Stimulated activated naive CD4-positive, alpha-beta T cell treated with Interleukin-2 at 50 U/mL for 16 hours (primary cell): Measurements from ENCODE around the gene NDUFA3.
"Not testable (repeated sequence)": the region's sequence is repeated elsewhere in the genome, so short reads cannot be mapped to it uniquely, and the experiment has no call there.

Source experiments
- DNase-seq: peaks from one replicate; lab custom pipeline; 2025; lab: John Stamatoyannopoulos, UW

The NDUFA3 gene

DNA sequence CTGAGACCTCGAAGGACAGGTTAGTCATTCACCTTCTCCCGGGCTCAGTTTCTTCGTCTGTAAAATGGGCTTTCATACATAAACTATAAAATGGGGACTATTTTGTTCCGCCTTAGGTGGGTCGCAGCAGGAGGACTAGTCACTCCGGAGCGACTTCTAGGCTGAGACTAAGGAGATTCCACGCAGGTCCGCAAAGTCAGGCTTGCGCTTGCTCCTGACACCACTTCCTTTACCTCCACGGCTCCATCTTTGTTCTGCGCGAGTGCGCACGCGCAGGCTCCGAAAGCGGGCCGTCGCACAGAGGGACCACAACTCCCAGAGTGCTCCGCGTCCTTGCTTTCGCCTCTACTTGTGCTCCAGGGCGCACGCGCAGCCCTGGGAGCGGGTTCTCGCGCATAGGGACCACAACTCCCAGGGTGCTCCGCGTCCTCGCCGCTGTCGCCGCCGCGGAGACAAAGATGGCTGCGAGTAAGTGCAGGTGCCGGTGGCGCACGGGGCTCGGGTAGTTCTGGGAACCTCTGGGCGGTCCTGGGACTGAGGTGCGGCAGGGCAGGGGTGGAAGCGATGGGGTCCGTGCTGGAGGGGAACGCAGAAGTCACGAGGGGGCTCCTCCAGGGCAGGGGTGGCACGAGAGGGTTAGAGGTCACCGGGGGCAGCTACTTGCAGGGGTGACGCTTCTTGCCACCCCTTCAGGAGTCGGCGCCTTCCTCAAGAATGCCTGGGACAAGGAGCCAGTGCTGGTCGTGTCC, at the start of gene NDUFA3:
NDUFA3 (plus strand) TSS at position 435 of the 749 bp plus-strand sequence; CDS start at position 459, 24 bp downstream.
- DNase-seq, result peak; percentile 97

DNA sequence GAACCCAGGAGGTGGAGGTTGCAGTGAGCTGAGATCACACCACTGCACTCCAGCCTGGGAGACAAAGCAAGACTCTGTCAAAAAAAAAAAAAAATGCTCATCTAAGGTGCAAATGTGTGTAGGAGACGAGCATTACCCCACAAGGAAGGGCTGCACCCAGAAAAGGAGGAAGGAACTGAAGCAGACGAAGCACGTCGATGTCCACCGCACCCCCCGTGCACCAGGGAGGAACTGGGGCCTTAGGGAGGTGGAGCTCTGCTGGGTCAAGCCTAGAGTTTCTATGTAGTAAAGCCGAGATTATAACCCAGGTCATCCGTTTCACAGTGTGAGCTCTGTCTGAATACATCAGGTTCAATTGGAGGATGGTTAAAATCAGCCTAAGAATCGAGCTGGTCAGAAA, 40.0 kb upstream of the NDUFA3 start:
- DNase-seq, result no peak

DNA sequence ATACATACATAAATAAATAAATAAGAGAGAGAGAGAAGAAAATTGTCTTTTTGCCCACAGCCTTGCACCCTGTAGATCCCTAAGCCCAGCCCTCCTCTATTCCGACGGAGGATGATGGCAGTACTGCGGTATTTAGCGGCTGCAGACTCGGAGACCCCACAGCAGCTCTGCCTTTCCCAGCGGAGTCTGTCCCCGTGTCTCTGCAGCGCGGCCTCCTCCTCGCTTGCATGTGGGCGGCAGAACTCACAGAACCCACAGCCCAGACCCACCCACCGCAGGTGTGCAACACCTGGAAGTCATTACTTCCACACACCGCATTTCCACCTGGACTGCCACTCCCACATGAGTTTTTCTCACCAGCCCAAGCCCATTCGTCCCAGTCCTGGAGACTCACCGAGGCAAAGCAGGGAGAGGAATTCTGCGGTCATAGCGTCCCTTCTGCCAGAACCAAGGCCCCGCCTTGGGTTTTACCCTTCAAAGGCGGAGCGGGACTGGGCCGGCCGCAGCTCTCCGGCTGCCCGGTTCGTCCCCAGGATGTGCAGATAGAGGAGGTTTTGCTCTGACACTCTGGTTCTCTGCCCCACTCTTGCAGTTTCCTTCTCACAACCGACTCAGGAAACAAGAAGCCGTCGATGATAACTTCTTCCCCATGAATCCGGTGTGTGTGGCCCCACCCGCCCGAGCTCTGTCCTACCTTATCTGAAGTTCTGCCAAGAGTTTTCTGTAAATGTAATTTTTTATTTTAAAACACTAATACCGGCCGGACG, 39.1 kb upstream of the NDUFA3 start, which contains the start of gene VSTM1:
VSTM1 (minus strand) TSS at position 548 of the 767 bp plus-strand sequence; CDS start at position 428, 120 bp downstream.
- no peak for DNase-seq

DNA sequence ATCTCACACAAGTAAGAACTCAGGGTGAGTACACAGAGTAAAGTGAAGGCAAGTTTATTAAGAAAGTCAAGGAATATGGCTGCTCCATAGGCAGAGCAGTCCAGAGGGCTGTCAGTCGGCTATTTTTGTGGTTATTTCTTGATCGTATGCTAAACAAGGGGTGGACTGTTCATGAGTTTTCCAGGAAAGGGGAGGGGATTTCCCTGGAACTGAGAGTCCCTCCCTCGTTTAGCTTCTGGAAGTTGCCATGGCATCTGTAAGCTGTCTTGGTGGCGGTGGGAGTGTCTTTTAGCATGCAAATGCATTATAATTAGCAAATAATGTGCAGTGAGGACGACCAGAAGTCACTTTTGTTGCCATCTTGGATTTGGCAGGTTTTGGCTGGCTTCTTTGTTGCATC, 33.2 kb upstream of the NDUFA3 start:
- DNase-seq, result no peak

DNA sequence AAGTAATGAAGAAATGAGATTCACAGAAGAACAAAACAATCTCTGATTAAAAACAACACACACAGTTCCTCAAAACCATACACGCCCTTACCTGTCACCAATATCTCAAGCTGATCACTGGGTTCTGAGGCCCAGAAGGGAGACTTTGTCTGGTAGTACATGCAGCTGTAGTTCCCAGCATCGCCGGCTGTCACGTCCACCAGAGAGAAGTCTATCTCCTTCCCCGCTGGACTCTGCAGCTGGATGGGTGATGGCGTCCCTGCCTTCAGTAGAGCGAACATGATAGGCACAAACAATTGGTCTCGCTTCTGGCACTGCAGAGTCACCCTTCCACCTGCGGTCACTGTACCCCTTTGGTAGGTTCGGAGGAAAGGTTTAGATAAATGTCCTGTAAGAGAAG, 28.8 kb upstream of the NDUFA3 start:
- DNase-seq, result no peak

DNA sequence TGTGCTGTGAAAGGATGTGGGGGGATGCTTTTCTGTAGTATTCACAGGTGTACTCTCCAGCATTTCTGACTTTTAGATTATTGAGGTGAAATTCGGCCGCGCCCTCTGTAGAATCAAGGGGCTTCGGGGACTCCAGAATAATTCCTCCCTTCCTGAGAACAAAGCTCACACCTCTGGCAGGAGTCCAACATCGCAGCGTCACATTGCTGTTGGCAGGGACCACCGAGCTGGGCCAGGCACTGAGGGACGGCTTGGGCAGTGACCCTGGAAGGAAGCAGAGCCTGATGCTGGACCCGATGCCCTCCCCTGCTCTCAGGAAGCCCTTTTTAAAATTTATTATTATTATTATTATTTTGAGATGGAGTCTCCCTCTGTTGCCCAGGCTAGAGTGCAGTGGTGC, 27.8 kb upstream of the NDUFA3 start:
- no peak for DNase-seq

DNA sequence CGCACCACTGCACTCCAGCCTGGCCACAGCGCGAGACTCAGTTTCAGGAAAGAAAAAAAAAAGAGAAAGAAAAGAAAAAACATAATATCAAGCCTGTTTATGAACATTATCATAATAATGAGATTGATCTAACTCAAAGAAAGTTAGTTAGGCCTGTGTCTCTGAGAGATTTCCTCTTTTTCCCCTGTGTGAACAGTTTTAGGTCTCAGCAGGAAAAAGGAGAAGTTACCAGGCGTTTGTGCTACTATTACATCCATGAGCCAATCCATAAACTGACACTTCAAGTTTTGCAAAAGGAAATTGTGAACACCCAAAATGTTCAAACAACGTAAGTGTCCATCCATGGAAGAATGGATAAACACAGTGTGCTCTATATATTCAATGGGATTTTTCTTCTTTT, 25.3 kb upstream of the NDUFA3 start:
- no peak for DNase-seq

DNA sequence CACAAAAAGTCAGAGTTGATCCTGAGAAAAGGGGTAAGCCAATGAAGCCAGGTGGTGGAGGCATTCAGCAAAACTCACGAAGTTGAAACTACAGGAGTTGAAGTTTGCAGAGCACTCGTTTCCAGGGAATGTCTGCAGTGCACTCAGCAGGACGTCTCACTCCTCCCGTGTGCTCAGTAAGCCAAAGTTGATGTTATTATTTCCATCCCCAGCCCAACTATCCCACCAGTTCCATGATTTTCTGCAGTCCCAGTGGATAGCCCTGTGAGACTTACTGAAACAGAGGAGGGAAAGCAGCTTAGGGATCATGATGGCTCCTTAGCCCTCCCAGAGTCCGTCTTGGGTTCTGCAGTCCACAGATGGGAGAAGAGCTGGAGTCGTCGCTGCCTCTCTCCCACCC, 21.6 kb upstream of the NDUFA3 start, which contains the start of gene TARM1:
TARM1 (minus strand) TSS at position 334 of the 400 bp plus-strand sequence; CDS start at position 309, 25 bp downstream.
- DNase-seq, result no peak

DNA sequence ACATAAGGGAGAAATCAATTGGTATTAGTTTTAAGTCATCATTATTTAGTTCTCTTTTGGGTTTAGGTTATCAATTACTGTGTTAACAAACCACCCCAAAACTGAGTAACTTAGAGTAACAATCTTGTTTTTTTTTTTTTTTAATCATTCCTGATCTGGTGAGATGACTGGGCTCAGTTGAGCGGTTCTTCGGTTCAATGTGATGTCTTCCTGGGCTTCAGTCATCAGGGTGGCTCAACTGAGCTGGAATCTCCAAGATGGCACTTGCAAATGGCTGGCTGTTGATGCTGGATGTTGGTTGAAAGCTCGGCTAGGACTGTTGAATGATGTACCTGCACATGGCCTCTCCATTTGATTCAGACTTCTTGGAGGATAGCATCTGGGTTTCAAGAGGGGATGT, 18.2 kb upstream of the NDUFA3 start:
- no peak for DNase-seq

DNA sequence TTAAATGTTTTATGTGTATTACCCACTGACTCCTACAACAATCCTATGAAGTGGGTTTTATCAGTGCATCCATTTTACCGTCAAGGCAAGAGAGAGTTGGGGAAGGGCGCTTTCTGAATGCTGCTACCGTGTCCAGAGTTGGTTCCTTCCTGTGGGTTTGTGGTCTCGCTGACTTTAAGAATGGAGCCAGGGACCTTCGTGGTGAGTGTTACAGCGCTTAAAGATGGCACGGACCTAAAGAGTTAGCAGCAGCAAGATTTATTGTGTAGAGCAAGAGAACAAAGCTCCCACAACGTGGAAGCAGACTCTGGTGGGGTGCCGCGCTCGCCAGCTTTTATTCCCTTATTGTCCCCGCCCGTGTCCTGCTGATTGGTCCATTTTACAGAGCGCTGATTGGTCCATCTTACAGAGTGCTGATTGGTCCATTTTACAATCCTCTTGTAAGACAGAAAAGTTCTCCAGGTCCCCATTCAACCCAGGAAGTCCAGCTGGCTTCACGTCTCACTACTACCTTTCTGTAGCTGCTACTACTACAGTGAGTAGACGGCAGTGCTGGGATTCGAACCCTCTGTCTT, 8.1 kb upstream of the NDUFA3 start:
- no peak for DNase-seq

DNA sequence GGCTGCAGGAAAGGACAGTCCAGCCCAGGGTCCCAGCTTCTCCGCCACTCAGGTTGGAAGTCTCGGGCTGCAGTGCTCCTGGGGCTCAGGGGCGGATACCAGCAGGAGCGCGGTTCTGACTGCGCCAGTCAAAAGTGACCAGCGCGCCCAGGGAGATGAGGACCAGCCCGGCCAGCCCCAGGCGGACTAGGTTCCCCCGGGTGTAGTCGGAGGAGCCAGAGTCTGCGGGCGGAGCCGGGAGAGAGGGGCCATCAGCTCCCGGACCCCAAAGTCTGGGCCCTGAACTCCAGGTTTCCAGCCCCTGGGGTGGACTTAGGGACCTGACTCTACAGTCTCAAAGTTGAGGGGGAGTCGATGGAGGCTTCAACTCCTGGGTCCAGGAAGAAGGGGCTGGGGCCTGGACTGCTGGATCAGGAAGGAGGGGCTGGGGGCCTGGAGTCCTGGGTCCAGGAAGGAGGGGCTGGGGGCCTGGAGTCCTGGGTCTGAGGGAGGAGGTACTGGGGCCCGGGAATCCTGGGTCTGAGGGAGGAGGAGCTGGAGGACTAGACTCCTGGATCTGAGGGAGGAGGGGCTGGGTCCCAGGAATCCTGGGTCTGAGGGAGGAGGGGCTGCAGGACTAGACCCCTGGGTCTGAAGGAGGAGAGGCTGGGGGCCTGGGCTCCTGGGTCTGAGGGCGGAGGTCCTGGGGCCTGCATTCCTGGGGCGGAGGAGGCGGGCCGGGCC, 7.4 kb upstream of the NDUFA3 start:
- no peak for DNase-seq

DNA sequence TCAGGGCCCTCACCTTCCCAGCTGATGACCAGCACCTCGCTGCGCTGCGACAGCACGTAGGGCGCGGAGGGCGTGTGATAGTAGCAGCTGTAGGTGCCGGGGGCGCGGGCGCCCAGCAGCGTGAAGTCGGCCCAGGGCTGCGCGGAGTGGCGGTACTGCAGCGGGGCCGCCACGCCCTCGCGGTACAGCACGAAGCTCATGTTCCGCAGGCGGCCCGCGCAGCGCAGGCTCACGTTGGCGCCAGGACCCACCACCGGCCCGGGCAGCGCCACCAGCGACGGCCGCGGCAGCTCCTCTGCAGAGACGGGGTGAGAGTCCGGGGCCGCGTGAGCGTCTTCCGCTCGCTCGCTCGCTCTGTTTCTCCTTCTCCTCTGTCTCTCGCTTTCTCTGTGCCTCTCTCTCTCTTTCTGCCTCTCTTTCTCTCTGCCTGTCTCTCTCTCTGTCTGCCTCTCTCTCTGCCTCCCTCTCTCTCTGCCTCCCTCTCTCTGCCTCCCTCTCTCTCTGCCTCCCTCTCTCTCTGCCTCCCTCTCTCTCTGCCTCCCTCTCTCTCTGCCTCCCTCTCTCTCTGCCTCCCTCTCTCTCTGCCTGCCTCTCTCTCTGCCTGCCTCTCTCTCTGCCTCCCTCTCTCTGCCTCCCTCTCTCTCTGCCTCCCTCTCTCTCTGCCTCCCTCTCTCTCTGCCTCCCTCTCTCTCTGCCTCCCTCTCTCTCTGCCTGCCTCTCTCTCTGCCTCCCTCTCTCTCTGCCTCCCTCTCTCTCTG, 6.6 kb upstream of the NDUFA3 start:
- peak; percentile 52 for DNase-seq

DNA sequence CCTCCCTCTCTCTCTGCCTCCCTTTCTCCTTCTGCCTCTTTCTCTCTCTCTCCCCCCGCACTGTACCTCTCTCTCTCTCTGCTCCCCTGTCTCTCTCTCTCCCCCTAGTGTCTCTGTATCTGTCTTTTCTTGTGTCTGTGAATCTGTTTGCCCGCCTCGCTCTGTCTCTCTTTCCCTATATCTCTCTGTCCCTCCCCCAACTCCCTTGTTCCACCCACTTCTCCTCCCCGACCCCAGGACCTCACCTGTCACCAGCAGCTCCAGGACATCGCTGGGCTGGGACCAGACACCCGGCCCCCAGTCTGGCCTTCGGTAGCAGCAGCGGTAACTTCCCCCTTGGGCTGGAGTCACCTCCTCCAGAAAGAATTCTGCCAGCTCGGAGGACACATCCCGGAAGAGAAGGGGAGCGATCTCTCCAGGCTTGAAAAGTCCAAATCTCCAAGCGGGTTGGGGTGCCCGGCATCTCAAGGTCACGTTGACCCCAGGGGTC, 6.0 kb upstream of the NDUFA3 start:
- no peak for DNase-seq

DNA sequence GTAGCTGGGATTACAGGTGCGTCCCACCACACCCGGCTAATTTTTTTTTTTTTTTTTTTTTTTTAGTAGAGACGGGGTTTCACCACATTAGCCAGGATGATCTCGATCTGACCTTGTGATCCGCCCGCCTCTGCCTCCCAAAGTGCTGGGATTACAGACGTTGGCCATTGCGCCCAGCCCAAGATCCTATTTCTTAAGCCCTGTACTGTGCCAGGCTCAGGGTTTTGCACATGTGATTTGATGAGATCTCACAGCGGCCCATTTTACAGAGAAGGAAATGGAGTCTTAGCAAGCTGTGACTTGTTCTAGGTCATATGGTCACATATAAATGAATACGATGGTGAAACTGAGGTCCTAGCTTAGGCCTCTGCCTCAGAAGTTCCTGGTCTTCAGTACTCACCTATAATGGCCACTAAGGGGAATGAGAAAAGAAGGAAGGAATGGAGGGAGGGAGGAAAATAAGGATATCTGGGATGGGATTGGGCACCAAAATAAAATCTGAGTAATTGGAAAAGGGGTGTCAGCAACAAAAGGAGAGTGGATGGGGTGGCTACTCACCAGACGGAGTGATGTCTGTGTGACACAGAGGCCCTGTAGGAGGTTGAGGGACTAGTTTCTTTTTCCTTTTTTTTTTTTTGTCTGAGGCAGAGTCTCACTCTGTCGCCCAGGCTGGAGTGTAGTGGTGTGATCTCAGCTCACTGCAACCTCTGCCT, 3.3 kb upstream of the NDUFA3 start:
- no peak for DNase-seq

DNA sequence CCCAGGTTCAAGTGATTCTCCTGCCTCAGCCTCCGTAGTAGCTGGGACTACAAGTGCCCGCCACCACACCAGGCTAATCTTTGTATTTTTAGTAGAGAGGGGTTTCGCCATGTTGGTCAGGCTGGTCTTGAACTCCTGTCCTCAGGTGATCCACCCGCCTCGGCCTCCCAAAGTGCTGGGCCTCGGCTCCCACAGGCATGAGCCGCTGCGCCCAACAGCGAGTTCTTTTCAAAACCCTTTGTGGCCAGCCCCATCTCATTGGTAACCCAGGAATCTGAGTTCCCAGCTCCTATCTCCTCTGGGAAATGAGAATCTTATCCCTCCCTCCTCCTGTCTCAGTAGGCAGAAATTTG, 2.8 kb upstream of the NDUFA3 start:
- DNase-seq, result not testable (repeated sequence)

DNA sequence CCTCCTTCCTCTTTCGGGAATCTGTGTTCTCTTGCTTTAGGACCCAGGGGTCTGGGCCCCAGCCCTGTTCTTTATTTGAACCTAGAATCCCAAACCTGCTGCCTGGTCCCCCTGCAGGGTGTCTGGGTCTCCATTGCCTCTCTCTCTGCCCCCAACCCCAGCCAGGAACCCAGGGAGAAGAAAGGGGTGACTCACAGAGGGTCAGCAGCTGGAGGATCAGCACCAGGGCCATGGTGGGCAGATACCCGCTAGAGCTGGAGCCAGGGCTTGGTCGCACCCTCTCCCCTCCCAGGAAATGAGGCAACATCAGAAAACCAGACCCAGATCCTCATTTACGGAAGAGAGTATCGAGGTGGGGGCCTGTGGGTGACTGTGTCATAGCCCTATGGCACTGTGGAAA, 2.1 kb upstream of the NDUFA3 start, which contains the start of gene OSCAR:
OSCAR (minus strand) TSS at position 243 of the 400 bp plus-strand sequence; CDS start at position 232, 11 bp downstream.
- no peak for DNase-seq

DNA sequence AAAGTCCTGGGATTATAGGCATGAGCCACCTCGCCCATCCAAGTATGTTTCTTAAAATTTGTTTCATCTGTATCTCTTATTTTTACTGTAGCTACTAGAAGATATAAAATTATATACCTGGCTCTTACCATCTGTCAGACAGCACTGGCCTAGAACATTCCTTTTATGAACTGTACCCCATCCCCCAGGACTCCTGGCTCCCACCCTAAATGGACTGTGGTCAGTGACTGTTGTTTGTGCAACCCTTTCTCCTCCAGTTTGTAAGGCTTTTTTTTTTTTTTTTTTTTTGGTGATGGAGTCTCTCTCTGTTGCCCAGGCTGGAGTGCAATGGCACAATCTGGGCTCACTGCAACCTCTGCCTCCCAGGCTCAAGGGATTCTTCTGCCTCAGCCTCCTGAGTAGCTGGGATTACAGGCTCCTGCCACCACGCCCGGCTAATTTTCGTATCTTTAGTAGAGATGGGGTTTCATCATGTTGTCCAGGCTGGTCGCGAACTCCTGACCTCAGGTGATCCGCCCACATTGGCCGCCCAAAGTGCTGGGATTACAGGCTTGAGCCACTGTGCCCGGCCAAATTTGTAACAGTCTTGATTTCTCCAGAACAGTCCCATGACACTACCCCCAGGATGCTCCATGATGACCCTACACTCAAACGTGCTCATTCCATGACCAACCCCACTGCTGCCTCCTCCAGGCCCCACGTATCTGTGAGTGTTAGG, 2.5 kb downstream of the NDUFA3 start:
- no peak for DNase-seq

DNA sequence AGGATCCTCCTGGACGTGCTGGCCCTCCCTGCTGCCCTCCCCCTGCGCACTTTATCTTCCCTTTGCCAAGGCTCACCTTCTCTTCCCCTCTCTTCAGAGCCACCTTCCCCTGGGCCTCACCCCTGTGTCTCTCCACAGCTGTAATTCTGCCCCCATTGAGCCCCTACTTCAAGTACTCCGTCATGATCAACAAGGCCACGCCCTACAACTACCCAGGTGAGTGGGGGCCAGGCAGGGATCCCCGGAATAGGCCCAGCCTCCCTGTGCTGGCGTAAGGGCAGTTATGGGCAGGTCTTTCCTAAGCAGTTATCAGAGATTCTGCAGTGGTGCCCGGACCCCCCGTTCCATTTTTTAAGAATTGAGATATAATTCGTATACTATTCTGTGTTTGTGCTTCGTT, 3.1 kb downstream of the NDUFA3 start:
- DNase-seq, result no peak

DNA sequence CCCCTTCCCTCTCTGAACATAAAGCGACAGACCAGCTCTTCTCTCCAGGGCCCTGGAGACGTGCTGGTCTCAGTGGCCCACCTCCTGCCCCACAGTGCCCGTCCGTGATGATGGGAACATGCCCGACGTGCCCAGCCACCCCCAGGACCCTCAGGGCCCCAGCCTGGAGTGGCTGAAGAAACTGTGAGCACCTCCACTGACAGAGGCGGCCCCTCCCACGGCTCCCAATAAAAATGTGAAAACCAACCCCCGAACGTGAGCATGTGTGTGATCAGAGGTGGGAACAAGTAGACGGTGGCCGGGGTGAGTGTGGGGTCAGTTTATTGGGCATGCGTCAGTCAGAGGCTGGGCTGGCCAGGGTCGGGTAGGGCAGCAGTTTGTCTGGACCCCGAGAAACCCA, 4.1 kb downstream of the NDUFA3 start:
- DNase-seq, result no peak
